ENCODE data around the gene CEACAM18. TPM values are rescaled to one million over a fixed set of nuclear protein-coding genes. Genes with fewer than 3 reads are reported as not detected.
"Not testable (repeated sequence)": the region's sequence is repeated elsewhere in the genome, so short reads cannot be mapped to it uniquely, and the experiment has no call there.

Gene CEACAM18
- total RNA-seq, 2 experiments from 2014 or later = not detected

- peak; percentile 29 for DNase-seq
- H3K4me3 Mint-ChIP-seq = no peak overlapping the region
- CTCF ChIA-PET = interaction anchor here (0.7 to 1.8 kb wide), 3 partner anchors 11 to 178 kb away, joined by 3 to 5 read pairs (median 5); no protein-coding TSS in a partner anchor
- H3K27ac Mint-ChIP-seq = no peak overlapping the region
- peaks cover 18% of the 10 kb centered on the region for H3K4me1 Mint-ChIP-seq (ENCODE audit: low read depth)
- H3K9me3 Mint-ChIP-seq = no peaks in the 10 kb centered on the region
- no peaks in the 10 kb centered on the region for H3K36me3 Mint-ChIP-seq (ENCODE audit: low read depth)
- peaks cover 6% of the 10 kb centered on the region for H3K27me3 Mint-ChIP-seq (ENCODE audit: low read depth)
- intact Hi-C loops (cut with micrococcal nuclease) = no loop called here
These were observed 1.4 kb downstream of the CEACAM18 start for GRCh38 chr19:51479531-51480331.

GRCh38 chr19:51480590-51480989, 2.3 kb downstream of the CEACAM18 start:
- intact Hi-C loops (cut with micrococcal nuclease) = no loop called here
- Mint-ChIP-seq H3K9me3 (no peaks in the 10 kb centered on the region), H3K36me3 (ENCODE audit: low read depth) (no peaks in the 10 kb centered on the region), H3K4me1 (ENCODE audit: low read depth) (peaks cover 18% of the 10 kb centered on the region), H3K4me3 (no peak overlapping the region), H3K27me3 (ENCODE audit: low read depth) (peaks cover 6% of the 10 kb centered on the region), H3K27ac (no peak overlapping the region)
- CTCF ChIA-PET = interaction anchor here (0.9 kb wide), 1 partner anchor 29 kb away, joined by 3 read pairs; no protein-coding TSS in a partner anchor
- DNase-seq = peak; percentile 43

- intact Hi-C loops (cut with micrococcal nuclease) = no loop called here
- Mint-ChIP-seq H3K27me3 (ENCODE audit: low read depth) (peaks cover 4% of the 10 kb centered on the region), H3K36me3 (ENCODE audit: low read depth) (no peaks in the 10 kb centered on the region), H3K9me3 (no peaks in the 10 kb centered on the region), H3K4me3 (no peak overlapping the region), H3K27ac (no peak overlapping the region), H3K4me1 (ENCODE audit: low read depth) (peaks cover 8% of the 10 kb centered on the region)
- CTCF ChIA-PET = interaction anchor here (1.3 to 1.5 kb wide), 2 partner anchors 13 to 172 kb away, joined by 3 to 5 read pairs; no protein-coding TSS in a partner anchor
- DNase-seq = no peak
These were observed 7.8 kb downstream of the CEACAM18 start for GRCh38 chr19:51485960-51486660.

- H3K27me3 Mint-ChIP-seq (ENCODE audit: low read depth) = peaks cover 7% of the 10 kb centered on the region
- DNase-seq = no peak
- CTCF ChIA-PET = interaction anchor here (0.6 to 0.9 kb wide), 3 partner anchors 11 to 119 kb away, joined by 3 to 4 read pairs (median 3); no protein-coding TSS in a partner anchor
- peaks cover 8% of the 10 kb centered on the region for H3K4me1 Mint-ChIP-seq (ENCODE audit: low read depth)
- intact Hi-C loops (cut with micrococcal nuclease) = no loop called here
- no peak overlapping the region for H3K4me3 Mint-ChIP-seq
- H3K27ac Mint-ChIP-seq = no peak overlapping the region
- H3K36me3 Mint-ChIP-seq (ENCODE audit: low read depth) = no peaks in the 10 kb centered on the region
- no peaks in the 10 kb centered on the region for H3K9me3 Mint-ChIP-seq
These were observed 10.2 kb downstream of the CEACAM18 start for GRCh38 chr19:51488491-51488890.

- H3K27ac Mint-ChIP-seq = no peak overlapping the region
- CTCF ChIA-PET = interaction anchor here (0.6 to 0.8 kb wide), 2 partner anchors 11 to 119 kb away, joined by 3 to 4 read pairs; no protein-coding TSS in a partner anchor
- H3K36me3 Mint-ChIP-seq (ENCODE audit: low read depth) = no peaks in the 10 kb centered on the region
- no peak overlapping the region for H3K4me3 Mint-ChIP-seq
- H3K9me3 Mint-ChIP-seq = no peaks in the 10 kb centered on the region
- H3K4me1 Mint-ChIP-seq (ENCODE audit: low read depth) = peaks cover 8% of the 10 kb centered on the region
- peaks cover 7% of the 10 kb centered on the region for H3K27me3 Mint-ChIP-seq (ENCODE audit: low read depth)
- intact Hi-C loops (cut with micrococcal nuclease) = no loop called here
- peak; percentile 11 for DNase-seq
These were observed 10.8 kb downstream of the CEACAM18 start for GRCh38 chr19:51489113-51489512.

- H3K27ac Mint-ChIP-seq = no peak overlapping the region
- H3K9me3 Mint-ChIP-seq = no peaks in the 10 kb centered on the region
- H3K4me3 Mint-ChIP-seq = no peak overlapping the region
- H3K36me3 Mint-ChIP-seq (ENCODE audit: low read depth) = no peaks in the 10 kb centered on the region
- peaks cover 6% of the 10 kb centered on the region for H3K27me3 Mint-ChIP-seq (ENCODE audit: low read depth)
- peaks cover 8% of the 10 kb centered on the region for H3K4me1 Mint-ChIP-seq (ENCODE audit: low read depth)
- intact Hi-C loops (cut with micrococcal nuclease) = no loop called here
- CTCF ChIA-PET = no interaction called here
- no peak for DNase-seq
These were observed 12.3 kb downstream of the CEACAM18 start for GRCh38 chr19:51490676-51491075.

- H3K9me3 Mint-ChIP-seq = no peaks in the 10 kb centered on the region
- intact Hi-C loops (cut with micrococcal nuclease) = no loop called here
- H3K36me3 Mint-ChIP-seq (ENCODE audit: low read depth) = no peaks in the 10 kb centered on the region
- no peak overlapping the region for H3K4me3 Mint-ChIP-seq
- H3K4me1 Mint-ChIP-seq (ENCODE audit: low read depth) = peaks cover 8% of the 10 kb centered on the region
- DNase-seq = no peak
- CTCF ChIA-PET = no interaction called here
- no peak overlapping the region for H3K27ac Mint-ChIP-seq
- peaks cover 6% of the 10 kb centered on the region for H3K27me3 Mint-ChIP-seq (ENCODE audit: low read depth)
These were observed 13.2 kb downstream of the CEACAM18 start for GRCh38 chr19:51491586-51491985.

- Mint-ChIP-seq H3K4me3 (no peak overlapping the region), H3K36me3 (ENCODE audit: low read depth) (no peaks in the 10 kb centered on the region), H3K4me1 (ENCODE audit: low read depth) (peaks cover 6% of the 10 kb centered on the region), H3K27me3 (ENCODE audit: low read depth) (peaks cover 6% of the 10 kb centered on the region), H3K9me3 (no peaks in the 10 kb centered on the region), H3K27ac (no peak overlapping the region)
- CTCF ChIA-PET = no interaction called here
- intact Hi-C loops (cut with micrococcal nuclease) = no loop called here
- DNase-seq = no peak
These were observed 15.4 kb downstream of the CEACAM18 start for GRCh38 chr19:51493776-51494175.

- no peaks in the 10 kb centered on the region for H3K36me3 Mint-ChIP-seq (ENCODE audit: low read depth)
- peaks cover 6% of the 10 kb centered on the region for H3K27me3 Mint-ChIP-seq (ENCODE audit: low read depth)
- peaks cover 9% of the 10 kb centered on the region for H3K4me1 Mint-ChIP-seq (ENCODE audit: low read depth)
- no peaks in the 10 kb centered on the region for H3K9me3 Mint-ChIP-seq
- H3K4me3 Mint-ChIP-seq = no peak overlapping the region
- no peak for DNase-seq
- intact Hi-C loops (cut with micrococcal nuclease) = no loop called here
- H3K27ac Mint-ChIP-seq = no peak overlapping the region
- CTCF ChIA-PET = no interaction called here
These were observed 19.3 kb downstream of the CEACAM18 start for GRCh38 chr19:51497666-51498065.

GRCh38 chr19:51500931-51501330, 22.6 kb downstream of the CEACAM18 start:
- H3K36me3 Mint-ChIP-seq (ENCODE audit: low read depth); DNase-seq; H3K4me3 Mint-ChIP-seq; H3K9me3 Mint-ChIP-seq; H3K4me1 Mint-ChIP-seq (ENCODE audit: low read depth); intact Hi-C loops (cut with micrococcal nuclease); CTCF ChIA-PET; H3K27me3 Mint-ChIP-seq (ENCODE audit: low read depth); H3K27ac Mint-ChIP-seq: not testable (repeated sequence)

GRCh38 chr19:51501594-51502263, 23.4 kb downstream of the CEACAM18 start, which contains the start of gene SIGLEC12:
Gene SIGLEC12, minus strand, starts transcription at chr19:51501800. Its CDS starts 67 bp downstream, at chr19:51501733.
- no peak within 1 kb of the TSS for H3K4me3 Mint-ChIP-seq
- DNase-seq = peak; percentile 35
- H3K9me3 Mint-ChIP-seq = peaks cover 2% of the 10 kb centered on the region
- no peaks in the 10 kb centered on the region for H3K36me3 Mint-ChIP-seq (ENCODE audit: low read depth)
- intact Hi-C loops (cut with micrococcal nuclease) = no loop called here
- no peaks in the 10 kb centered on the region for H3K27me3 Mint-ChIP-seq (ENCODE audit: low read depth)
- peaks cover 9% of the 10 kb centered on the region for H3K4me1 Mint-ChIP-seq (ENCODE audit: low read depth)
- H3K27ac Mint-ChIP-seq = no peak within 1 kb of the TSS
- CTCF ChIA-PET = interaction anchor here (3.8 kb wide), 1 partner anchor 13 kb away, joined by 20 read pairs; no protein-coding TSS in a partner anchor

- CTCF ChIA-PET = interaction anchor here (3.8 kb wide), 1 partner anchor 11 kb away, joined by 20 read pairs; no protein-coding TSS in a partner anchor
- intact Hi-C loops (cut with micrococcal nuclease) = no loop called here
These were observed 25.0 kb downstream of the CEACAM18 start for GRCh38 chr19:51503286-51503817.

More at GRCh38 chr19:51503286-51503817, 25.0 kb downstream of the CEACAM18 start:
- peaks cover 9% of the 10 kb centered on the region for H3K4me1 Mint-ChIP-seq (ENCODE audit: low read depth)
- no peaks in the 10 kb centered on the region for H3K36me3 Mint-ChIP-seq (ENCODE audit: low read depth)
- peaks cover 2% of the 10 kb centered on the region for H3K9me3 Mint-ChIP-seq
- DNase-seq = no peak
- H3K4me3 Mint-ChIP-seq = no peak overlapping the region
- H3K27ac Mint-ChIP-seq = no peak overlapping the region
- H3K27me3 Mint-ChIP-seq (ENCODE audit: low read depth) = no peaks in the 10 kb centered on the region
